ENCODE results near the gene DYNC1LI2.

The DYNC1LI2 gene

DNA sequence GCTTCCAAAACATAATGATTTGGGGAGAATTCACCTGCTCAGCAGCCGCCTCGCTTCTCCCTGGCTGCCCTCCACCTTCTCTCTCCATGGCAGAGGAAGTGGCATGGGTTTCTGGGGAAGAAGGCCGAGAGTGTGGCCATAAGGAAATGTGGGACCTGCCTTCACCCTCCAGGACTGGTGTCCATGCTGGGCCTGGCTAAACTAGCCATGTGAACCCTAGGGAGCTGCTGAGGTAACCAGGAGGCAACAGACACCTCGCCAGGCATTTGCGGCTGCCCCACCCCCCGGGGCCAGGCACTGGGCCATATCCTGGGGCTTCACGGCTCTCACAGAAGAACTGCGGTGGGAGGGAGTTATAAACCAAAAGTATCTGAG is 44.9 kb downstream of the DYNC1LI2 start:
- TF ChIP-seq, protein P1, sequence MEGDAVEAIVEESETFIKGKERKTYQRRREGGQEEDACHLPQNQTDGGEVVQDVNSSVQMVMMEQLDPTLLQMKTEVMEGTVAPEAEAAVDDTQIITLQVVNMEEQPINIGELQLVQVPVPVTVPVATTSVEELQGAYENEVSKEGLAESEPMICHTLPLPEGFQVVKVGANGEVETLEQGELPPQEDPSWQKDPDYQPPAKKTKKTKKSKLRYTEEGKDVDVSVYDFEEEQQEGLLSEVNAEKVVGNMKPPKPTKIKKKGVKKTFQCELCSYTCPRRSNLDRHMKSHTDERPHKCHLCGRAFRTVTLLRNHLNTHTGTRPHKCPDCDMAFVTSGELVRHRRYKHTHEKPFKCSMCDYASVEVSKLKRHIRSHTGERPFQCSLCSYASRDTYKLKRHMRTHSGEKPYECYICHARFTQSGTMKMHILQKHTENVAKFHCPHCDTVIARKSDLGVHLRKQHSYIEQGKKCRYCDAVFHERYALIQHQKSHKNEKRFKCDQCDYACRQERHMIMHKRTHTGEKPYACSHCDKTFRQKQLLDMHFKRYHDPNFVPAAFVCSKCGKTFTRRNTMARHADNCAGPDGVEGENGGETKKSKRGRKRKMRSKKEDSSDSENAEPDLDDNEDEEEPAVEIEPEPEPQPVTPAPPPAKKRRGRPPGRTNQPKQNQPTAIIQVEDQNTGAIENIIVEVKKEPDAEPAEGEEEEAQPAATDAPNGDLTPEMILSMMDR (conservative IDR thresholded peaks at IDR 0.05): no peak
- TF ChIP-seq ZFX (IDR thresholded peaks at IDR 0.05): no peak
- H3K27ac ChIP-seq: peak overlapping the region; percentile 51

DNA sequence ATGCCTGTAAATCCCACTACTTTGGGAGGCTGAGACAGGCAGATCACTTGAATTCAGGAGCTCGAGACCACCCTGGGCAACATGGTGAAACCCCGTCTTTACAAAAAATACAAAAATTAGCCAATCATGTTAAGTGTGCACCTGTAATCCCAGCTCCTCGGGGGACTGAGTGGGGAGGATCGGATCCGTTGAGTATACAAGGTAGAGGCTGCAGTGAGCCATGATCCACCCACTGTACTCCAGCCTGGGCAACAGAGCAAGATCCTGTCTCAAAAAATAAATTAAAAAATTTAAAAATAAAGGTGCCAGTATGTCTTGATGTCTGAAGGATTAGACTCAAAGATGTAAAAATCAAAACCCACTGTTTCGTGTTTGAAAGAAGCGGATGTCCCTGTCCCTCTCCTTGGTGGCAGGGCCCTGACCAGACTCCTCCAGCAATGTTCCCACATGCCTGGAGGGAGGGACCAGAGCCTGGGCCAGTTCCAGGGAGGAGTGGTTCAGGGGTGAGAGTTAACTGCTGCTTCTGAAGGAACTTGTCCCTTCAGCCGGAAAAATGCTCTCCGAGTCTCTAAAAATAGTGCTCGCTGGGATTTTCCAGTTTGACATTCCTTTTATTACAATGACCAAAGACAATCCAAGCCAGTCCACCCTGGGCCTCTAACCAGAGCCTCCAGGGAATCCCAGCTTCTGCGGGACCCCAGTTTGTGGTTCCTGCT is 45.5 kb downstream of the DYNC1LI2 start:
- TF ChIP-seq, protein P1 (conservative IDR thresholded peaks at IDR 0.05): no peak
- no peak for TF ChIP-seq ZFX (IDR thresholded peaks at IDR 0.05)
- peak overlapping the region; percentile 51 for H3K27ac ChIP-seq

DNA sequence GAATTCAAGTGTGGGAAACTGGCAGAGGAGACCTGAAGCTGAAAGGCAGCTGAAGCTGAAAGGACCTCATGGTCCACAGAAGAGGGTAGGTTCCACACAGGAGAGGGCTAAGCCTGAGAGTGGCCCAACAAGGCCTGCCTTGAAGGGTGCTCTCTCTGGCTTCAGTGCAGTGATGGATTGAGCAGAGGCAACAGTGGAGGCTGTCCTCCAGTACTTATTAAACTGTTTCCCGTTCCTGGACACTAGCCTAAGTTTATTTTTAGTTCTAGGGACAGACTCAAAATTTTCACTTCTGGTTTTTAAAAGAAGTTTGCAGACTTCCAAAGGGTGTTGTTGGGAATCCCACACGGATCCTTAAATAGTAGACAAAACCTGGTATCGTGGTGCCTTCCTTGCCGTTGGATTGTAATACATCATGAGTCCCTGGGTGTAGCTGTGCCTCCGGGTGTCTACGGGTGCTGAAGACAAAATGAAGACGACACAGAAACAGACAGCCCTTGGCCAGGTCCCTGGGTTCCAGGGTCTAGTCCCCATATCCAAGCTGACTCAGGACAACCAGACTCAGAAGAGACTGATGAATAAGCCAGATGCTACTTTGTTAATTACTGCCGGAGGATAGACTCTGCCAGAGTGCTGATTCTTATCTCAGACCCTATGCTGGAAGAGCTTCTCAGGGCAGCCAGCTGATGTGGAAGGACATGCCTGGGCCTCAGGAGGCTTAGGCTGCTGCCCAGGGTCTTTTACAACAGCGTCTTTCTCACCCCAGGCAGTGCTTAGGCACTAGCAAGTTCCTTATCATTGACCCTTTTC is 47.8 kb downstream of the DYNC1LI2 start:
- TF ChIP-seq, protein P1 (conservative IDR thresholded peaks at IDR 0.05): no peak
- TF ChIP-seq ZFX (IDR thresholded peaks at IDR 0.05): no peak
- peak overlapping the region; percentile 22; the same call in 1 of the 2 replicates for H3K27ac ChIP-seq

DNA sequence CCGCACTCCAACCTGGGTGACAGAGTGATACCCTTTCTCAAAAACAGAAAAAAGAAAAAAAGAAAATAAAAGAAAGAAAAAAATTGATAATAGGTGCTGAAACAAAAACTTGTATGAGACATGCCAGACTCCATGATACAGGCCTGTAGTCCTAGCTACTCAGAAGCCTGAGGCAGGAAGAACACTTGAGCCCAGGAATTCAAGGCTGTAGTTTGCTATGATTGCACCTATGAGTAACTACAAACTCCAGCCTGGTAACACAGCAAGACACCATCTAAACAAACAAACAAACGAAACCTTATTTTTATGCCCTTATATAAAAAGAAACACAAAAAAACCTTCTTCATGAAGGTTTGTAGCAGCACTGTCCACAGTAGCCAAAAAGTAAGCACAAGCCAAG is 49.9 kb downstream of the DYNC1LI2 start:
- no peak overlapping the region for H3K27ac ChIP-seq
- no peak for TF ChIP-seq ZFX (IDR thresholded peaks at IDR 0.05)
- TF ChIP-seq, protein P1 (conservative IDR thresholded peaks at IDR 0.05): no peak

DNA sequence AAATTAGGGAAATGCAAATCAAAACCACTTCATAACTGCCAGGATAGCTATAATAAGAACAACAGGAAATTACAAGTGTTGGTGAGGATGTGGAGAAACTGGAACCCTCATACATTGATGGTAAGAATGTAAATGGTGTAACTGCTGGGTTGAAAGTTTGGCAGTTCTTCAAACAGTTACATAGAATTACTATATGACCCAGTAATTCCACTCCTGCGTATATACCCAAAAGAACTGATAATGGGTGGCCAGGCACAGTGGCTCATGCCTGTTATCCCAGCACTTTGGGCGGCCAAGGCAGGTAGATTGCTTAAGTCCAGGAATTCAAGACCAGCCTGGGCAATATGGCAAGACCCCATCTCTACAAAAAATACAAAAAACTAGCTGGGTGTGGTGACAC is 50.4 kb downstream of the DYNC1LI2 start:
- TF ChIP-seq ZFX (IDR thresholded peaks at IDR 0.05): no peak
- TF ChIP-seq, protein P1 (conservative IDR thresholded peaks at IDR 0.05): no peak
- H3K27ac ChIP-seq: no peak overlapping the region

DNA sequence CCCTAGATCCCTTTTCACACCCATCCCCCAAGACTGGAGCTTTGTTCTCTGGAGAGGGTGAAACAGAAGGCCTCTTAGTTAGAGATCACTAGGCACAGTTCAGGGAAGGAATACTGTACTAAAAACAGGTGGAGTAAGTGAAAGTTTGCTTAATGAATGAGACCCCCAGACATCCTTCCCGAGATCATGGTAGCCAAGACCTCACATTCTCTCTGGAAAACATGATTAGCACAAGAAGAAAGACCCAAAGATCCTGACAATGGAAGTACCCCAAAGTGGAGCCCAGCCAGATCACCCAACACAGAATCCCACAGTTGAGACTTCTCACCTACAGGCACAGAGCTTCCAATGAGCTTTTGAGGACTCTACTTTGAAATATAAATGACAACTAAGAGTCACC is 51.5 kb downstream of the DYNC1LI2 start:
- H3K27ac ChIP-seq: no peak overlapping the region
- TF ChIP-seq ZFX (IDR thresholded peaks at IDR 0.05): no peak
- TF ChIP-seq, protein P1 (conservative IDR thresholded peaks at IDR 0.05): no peak

DNA sequence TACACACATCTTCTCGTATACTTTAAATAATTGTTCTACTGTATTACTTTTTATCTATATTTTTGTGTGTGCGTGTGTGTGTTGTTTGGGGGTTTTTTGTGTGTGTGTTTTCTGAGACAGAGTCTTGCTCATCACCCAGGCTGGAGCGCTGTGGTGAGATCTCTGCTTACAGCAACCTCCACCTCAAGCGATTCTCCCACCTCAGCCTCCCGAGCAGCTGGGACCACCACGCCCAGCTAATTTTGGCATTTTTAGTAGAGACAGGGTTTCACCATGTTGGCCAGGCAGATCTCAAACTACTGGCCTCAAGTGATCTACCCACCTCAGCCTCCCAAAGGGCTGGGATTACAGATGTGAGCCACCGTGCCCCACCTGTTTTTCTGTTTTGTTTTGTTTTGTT is 53.4 kb downstream of the DYNC1LI2 start:
- TF ChIP-seq, protein P1 (conservative IDR thresholded peaks at IDR 0.05): no peak
- no peak for TF ChIP-seq ZFX (IDR thresholded peaks at IDR 0.05)
- H3K27ac ChIP-seq: no peak overlapping the region

Data from C4-2B (cell line).